ENCODE results near the gene CEP128.

CEP128 gene

DNA sequence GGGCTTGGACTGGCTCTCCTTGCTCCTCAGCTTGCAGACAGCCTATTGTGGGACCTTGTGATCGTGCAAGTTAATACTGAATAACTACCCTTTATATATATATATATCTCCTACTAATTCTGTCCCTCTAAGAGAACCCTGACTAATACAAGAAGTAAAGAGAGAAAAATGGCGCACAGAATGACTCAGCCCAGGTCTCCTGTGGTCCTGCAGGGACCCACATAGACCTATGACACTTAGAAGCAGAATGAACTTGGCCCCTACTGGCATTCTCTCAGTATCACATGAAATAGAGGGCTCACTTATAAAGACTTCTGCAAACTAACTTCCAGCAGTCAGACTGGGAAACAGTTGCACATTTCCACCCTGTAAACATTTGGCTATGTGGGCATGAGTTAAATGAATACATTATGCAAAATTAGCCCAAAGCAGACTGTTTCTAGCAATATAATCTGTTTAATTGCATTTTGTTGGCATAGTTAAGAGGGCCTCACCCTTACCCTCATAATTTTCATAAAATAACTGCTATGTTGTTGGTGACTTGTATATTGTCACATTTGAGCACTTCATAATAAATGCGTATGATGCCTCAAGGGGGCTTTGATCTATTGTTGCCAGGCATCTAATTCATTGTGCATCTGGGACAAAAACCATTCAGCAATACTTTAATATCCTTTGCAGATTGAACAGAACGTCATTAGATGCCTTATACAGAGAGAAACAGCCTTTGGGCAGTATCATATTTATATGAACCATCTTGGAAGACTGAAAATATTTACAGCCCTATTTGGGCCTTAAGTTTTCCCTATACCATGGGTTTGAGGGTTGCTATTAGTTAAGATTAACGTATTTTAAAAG lies 380.5 kb downstream of the CEP128 start:
- Histone ChIP-seq H3K36me3 (no peaks in the 10 kb centered on the region), H3K9me3 (no peaks in the 10 kb centered on the region), H3K4me3 (no peak overlapping the region), H3K27me3 (no peaks in the 10 kb centered on the region), H3K4me1 (no peaks in the 10 kb centered on the region), H3K27ac (no peak overlapping the region)
- TF ChIP-seq, protein P1, sequence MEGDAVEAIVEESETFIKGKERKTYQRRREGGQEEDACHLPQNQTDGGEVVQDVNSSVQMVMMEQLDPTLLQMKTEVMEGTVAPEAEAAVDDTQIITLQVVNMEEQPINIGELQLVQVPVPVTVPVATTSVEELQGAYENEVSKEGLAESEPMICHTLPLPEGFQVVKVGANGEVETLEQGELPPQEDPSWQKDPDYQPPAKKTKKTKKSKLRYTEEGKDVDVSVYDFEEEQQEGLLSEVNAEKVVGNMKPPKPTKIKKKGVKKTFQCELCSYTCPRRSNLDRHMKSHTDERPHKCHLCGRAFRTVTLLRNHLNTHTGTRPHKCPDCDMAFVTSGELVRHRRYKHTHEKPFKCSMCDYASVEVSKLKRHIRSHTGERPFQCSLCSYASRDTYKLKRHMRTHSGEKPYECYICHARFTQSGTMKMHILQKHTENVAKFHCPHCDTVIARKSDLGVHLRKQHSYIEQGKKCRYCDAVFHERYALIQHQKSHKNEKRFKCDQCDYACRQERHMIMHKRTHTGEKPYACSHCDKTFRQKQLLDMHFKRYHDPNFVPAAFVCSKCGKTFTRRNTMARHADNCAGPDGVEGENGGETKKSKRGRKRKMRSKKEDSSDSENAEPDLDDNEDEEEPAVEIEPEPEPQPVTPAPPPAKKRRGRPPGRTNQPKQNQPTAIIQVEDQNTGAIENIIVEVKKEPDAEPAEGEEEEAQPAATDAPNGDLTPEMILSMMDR (IDR thresholded peaks at IDR 0.05), result no peak
- intact Hi-C loops (cut with DNase I; ENCODE audit: low total_unique reads), result no loop called here
- no peak for DNase-seq

DNA sequence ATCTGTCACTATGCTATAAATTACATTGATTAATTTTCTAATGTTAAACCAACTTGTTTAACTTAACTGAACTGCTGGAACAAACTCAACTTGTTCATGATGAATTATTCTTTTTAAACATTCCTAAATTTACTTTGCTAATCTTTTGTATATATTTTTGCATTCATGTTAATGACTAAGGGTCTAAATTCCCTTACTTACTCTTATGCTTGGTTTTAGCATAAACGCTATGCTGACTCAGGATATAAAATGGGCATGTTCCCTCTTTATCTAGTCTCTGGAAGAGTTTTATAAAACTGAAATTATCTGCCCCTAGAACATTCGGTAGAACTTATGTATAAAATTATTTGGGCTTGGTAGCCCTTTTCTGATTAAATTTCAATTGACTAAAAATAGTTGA lies 387.4 kb downstream of the CEP128 start:
- intact Hi-C loops (cut with DNase I; ENCODE audit: low total_unique reads), result no loop called here
- Histone ChIP-seq H3K4me3 (no peak overlapping the region), H3K36me3 (no peaks in the 10 kb centered on the region), H3K4me1 (no peaks in the 10 kb centered on the region), H3K9me3 (no peaks in the 10 kb centered on the region), H3K27ac (no peak overlapping the region), H3K27me3 (no peaks in the 10 kb centered on the region)
- DNase-seq, result no peak
- TF ChIP-seq, protein P1 (IDR thresholded peaks at IDR 0.05), result no peak

- Histone ChIP-seq H3K27me3 (no peaks in the 10 kb centered on the region), H3K9me3 (no peaks in the 10 kb centered on the region), H3K4me1 (no peaks in the 10 kb centered on the region), H3K4me3 (no peak overlapping the region), H3K27ac (no peak overlapping the region), H3K36me3 (no peaks in the 10 kb centered on the region)
- no peak for DNase-seq
- TF ChIP-seq, protein P1 (IDR thresholded peaks at IDR 0.05), result no peak
- intact Hi-C loops (cut with DNase I; ENCODE audit: low total_unique reads), result no loop called here
Measured at GRCh38 chr14:80549141-80549540, 392.4 kb downstream of the CEP128 start.

- Histone ChIP-seq H3K9me3 (no peaks in the 10 kb centered on the region), H3K4me1 (no peaks in the 10 kb centered on the region), H3K4me3 (no peak overlapping the region), H3K27ac (no peak overlapping the region), H3K36me3 (no peaks in the 10 kb centered on the region), H3K27me3 (no peaks in the 10 kb centered on the region)
- no peak for DNase-seq
- intact Hi-C loops (cut with DNase I; ENCODE audit: low total_unique reads), result no loop called here
- TF ChIP-seq, protein P1 (IDR thresholded peaks at IDR 0.05), result no peak
Measured at GRCh38 chr14:80545935-80546854, 395.3 kb downstream of the CEP128 start.

DNA sequence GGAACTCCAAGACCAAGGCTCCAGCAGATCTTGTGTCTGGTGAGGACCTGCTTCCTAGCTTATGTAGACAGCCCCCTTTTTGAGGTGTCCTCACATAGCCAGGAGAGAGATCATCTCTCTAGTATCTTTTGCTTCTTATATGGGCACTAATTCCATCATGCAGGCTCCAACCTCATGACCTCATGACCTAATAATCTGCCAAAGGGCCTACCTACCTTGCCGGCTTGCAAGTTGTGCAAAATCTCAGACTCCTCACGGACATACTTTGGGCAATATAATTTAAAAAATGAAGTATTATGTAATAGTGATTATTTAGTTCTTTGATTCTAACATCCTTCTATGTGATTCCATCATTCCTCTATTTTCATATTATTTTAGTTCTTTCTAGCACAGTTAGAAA lies 397.2 kb downstream of the CEP128 start:
- H3K27ac ChIP-seq, result no peak overlapping the region
- no peaks in the 10 kb centered on the region for H3K27me3 ChIP-seq
- no peaks in the 10 kb centered on the region for H3K36me3 ChIP-seq
- H3K4me1 ChIP-seq, result no peaks in the 10 kb centered on the region
- intact Hi-C loops (cut with DNase I; ENCODE audit: low total_unique reads), result no loop called here
- H3K9me3 ChIP-seq, result peaks cover 0 to 6% (median 3%) of the 10 kb centered on the region in 3 donors
- DNase-seq, result no peak
- H3K4me3 ChIP-seq, result no peak overlapping the region
- TF ChIP-seq, protein P1 (IDR thresholded peaks at IDR 0.05), result no peak

All from tibial artery (tissue), 4 donors.